CD4-positive, alpha-beta T cell treated with Interleukin-15 for 1 hour (primary cell): ENCODE results near the gene MTSS2.
"Not testable (repeated sequence)": the region's sequence is repeated elsewhere in the genome, so short reads cannot be mapped to it uniquely, and the experiment has no call there.

Experiments
- DNase-seq: peaks from one replicate; pipeline ENCODE4 v3.0.0-alpha.2; 2020

Gene MTSS2

GRCh38 chr16:70650216-70650615 is 35.6 kb downstream of the MTSS2 start:
- DNase-seq = no peak

GRCh38 chr16:70649300-70649699 is 36.6 kb downstream of the MTSS2 start:
- no peak for DNase-seq

GRCh38 chr16:70648606-70649005 is 37.2 kb downstream of the MTSS2 start:
- DNase-seq = no peak

- no peak for DNase-seq
Measured at GRCh38 chr16:70647441-70648359, 38.2 kb downstream of the MTSS2 start.

- no peak for DNase-seq
Measured at GRCh38 chr16:70646260-70647241, 39.3 kb downstream of the MTSS2 start, which contains the start of gene IL34. TSS of gene IL34 (plus strand) at chr16:70646559. CDS start at chr16:70646948, 389 bp downstream.

GRCh38 chr16:70644763-70645597 is 40.9 kb downstream of the MTSS2 start:
- DNase-seq = no peak

- DNase-seq = not testable (repeated sequence)
Measured at GRCh38 chr16:70643264-70643663, 42.6 kb downstream of the MTSS2 start.

- DNase-seq = no peak
Measured at GRCh38 chr16:70642633-70643032, 43.2 kb downstream of the MTSS2 start.

GRCh38 chr16:70638814-70639792 is 46.8 kb downstream of the MTSS2 start:
- no peak for DNase-seq
